AG04449 (cell line): ENCODE results near the gene NUP214.
"Not testable (repeated sequence)": the region's sequence is repeated elsewhere in the genome, so short reads cannot be mapped to it uniquely, and the experiment has no call there.

Source experiments
- CTCF ChIA-PET: fragments of 350-600 bp; formaldehyde crosslinking; extraction: SDS; loops from one replicate; lab custom pipeline; 2021; ENCODE audit warnings: antibody characterized with exemption; lab: Yijun Ruan, JAX
- POLR2A ChIA-PET: fragments of 400-600, 350-600 bp; formaldehyde crosslinking; extraction: SDS; loops from one replicate; lab custom pipeline; 2020; ENCODE audit warnings: antibody characterized with exemption, inconsistent platforms; lab: Yijun Ruan, JAX
- DNase-seq: peaks from one replicate; pipeline ENCODE4 v3.0.0-alpha.2; 2010; ENCODE audit warnings: low read depth, low spot score
- H3K4me3 ChIP-seq: 2 replicates; pipeline ENCODE4 v1.5.1; 2011; ENCODE audit warnings: low read depth, mild to moderate bottlenecking, control low read depth, low read length
- CTCF ChIP-seq: IDR thresholded peaks from one replicate; pipeline ENCODE4 v1.5.1; 2011; ENCODE audit warnings: mild to moderate bottlenecking, moderate library complexity, low read length, control low read depth, inconsistent platforms; ENCODE audit not compliant: insufficient read depth; ENCODE audit errors: missing control alignments

Gene NUP214

GRCh38 chr9:131107760-131108159 lies 17.6 kb upstream of the NUP214 start:
- ChIA-PET POLR2A (no interaction called here), CTCF (interaction anchor here (0.9 to 1.2 kb wide), 2 partner anchors 11 to 51 kb away, joined by 3 read pairs; no protein-coding TSS in a partner anchor)
- no peak for DNase-seq
- TF ChIP-seq CTCF = no peak
- no peak overlapping the region for H3K4me3 ChIP-seq

GRCh38 chr9:131111186-131111853 lies 14.1 kb upstream of the NUP214 start:
- H3K4me3 ChIP-seq = no peak overlapping the region
- CTCF ChIA-PET = no interaction called here
- TF ChIP-seq CTCF = no peak
- POLR2A ChIA-PET = interaction anchor here (0.6 kb wide), 1 partner anchor 22 kb away, joined by 3 read pairs; no protein-coding TSS in a partner anchor
- no peak for DNase-seq

- no peak for TF ChIP-seq CTCF
- CTCF ChIA-PET = no interaction called here
- DNase-seq = no peak
- no peak overlapping the region for H3K4me3 ChIP-seq
- POLR2A ChIA-PET = no interaction called here
Measured at GRCh38 chr9:131111854-131112311, 13.5 kb upstream of the NUP214 start.

- TF ChIP-seq CTCF = no peak
- DNase-seq = no peak
- no peak overlapping the region for H3K4me3 ChIP-seq
- ChIA-PET CTCF (interaction anchor here (0.9 kb wide), 1 partner anchor 33 kb away, joined by 3 read pairs; no protein-coding TSS in a partner anchor), POLR2A (no interaction called here)
Measured at GRCh38 chr9:131112374-131113154, 12.8 kb upstream of the NUP214 start.

GRCh38 chr9:131113655-131114054 lies 11.7 kb upstream of the NUP214 start:
- ChIA-PET POLR2A (no interaction called here), CTCF (interaction anchor here (1.3 kb wide), 1 partner anchor 19 kb away, joined by 3 read pairs; no protein-coding TSS in a partner anchor)
- TF ChIP-seq CTCF = no peak
- DNase-seq = no peak
- no peak overlapping the region for H3K4me3 ChIP-seq

GRCh38 chr9:131114084-131114535 lies 11.3 kb upstream of the NUP214 start:
- no peak overlapping the region for H3K4me3 ChIP-seq
- DNase-seq = no peak
- no peak for TF ChIP-seq CTCF
- ChIA-PET POLR2A (no interaction called here), CTCF (interaction anchor here (1.3 kb wide), 1 partner anchor 19 kb away, joined by 3 read pairs; no protein-coding TSS in a partner anchor)

- CTCF ChIA-PET = interaction anchor here (0.6 kb wide), 1 partner anchor 69 kb away, joined by 3 read pairs; no protein-coding TSS in a partner anchor
- H3K4me3 ChIP-seq, POLR2A ChIA-PET, DNase-seq: not testable (repeated sequence)
Measured at GRCh38 chr9:131115360-131115742, 10.0 kb upstream of the NUP214 start.
